HG02943 (cell line): Measurements from ENCODE around the gene OR51B6.
"Not testable (repeated sequence)": the region's sequence is repeated elsewhere in the genome, so short reads cannot be mapped to it uniquely, and the experiment has no call there.

Experiments used
- ATAC-seq: cut with Tn5 transposase; IDR thresholded peaks from one replicate; pipeline ENCODE4 v1.9.1; 2021; ENCODE audit warnings: mild to moderate bottlenecking, low read depth, moderate library complexity; ENCODE audit not compliant: unreplicated experiment

OR51B6 gene

GRCh38 chr11:5351208-5351607 is at the start of gene OR51B6:
Gene OR51B6 (plus strand): TSS chr11:5351508. CDS start chr11:5351508, 0 bp downstream.
- no peak for ATAC-seq

GRCh38 chr11:5301846-5302245 is 49.5 kb upstream of the OR51B6 start, which contains the start of gene OR51B4:
Gene OR51B4 (minus strand): TSS chr11:5301946. CDS start chr11:5301946, 0 bp downstream.
- ATAC-seq: no peak

GRCh38 chr11:5303626-5304025 is 47.7 kb upstream of the OR51B6 start:
- ATAC-seq: no peak

GRCh38 chr11:5304046-5304445 is 47.3 kb upstream of the OR51B6 start:
- ATAC-seq: no peak

- ATAC-seq: no peak
Measured at GRCh38 chr11:5307256-5308019, 43.9 kb upstream of the OR51B6 start.

GRCh38 chr11:5310423-5310822 is 40.9 kb upstream of the OR51B6 start:
- no peak for ATAC-seq

GRCh38 chr11:5313326-5314023 is 37.8 kb upstream of the OR51B6 start:
- not testable (repeated sequence) for ATAC-seq

- ATAC-seq: no peak
Measured at GRCh38 chr11:5317292-5317691, 34.0 kb upstream of the OR51B6 start.

GRCh38 chr11:5324197-5324596 is 27.1 kb upstream of the OR51B6 start, which contains the start of gene OR51B2:
Gene OR51B2 (minus strand): TSS chr11:5324297. CDS start chr11:5324297, 0 bp downstream.
- ATAC-seq: no peak

- ATAC-seq: no peak
Measured at GRCh38 chr11:5335170-5335569, 16.1 kb upstream of the OR51B6 start.

- no peak for ATAC-seq
Measured at GRCh38 chr11:5336331-5336730, 15.0 kb upstream of the OR51B6 start.

- ATAC-seq: not testable (repeated sequence)
Measured at GRCh38 chr11:5337253-5337652, 14.1 kb upstream of the OR51B6 start.

GRCh38 chr11:5339771-5340322 is 11.5 kb upstream of the OR51B6 start:
- ATAC-seq: peak; percentile 81

- ATAC-seq: no peak
Measured at GRCh38 chr11:5343474-5344335, 7.6 kb upstream of the OR51B6 start, which contains the start of gene OR51B5. Gene OR51B5 (minus strand): TSS chr11:5343524. CDS start chr11:5343524, 0 bp downstream.

- ATAC-seq: no peak
Measured at GRCh38 chr11:5345831-5346230, 5.5 kb upstream of the OR51B6 start.

GRCh38 chr11:5348551-5349194 is 2.6 kb upstream of the OR51B6 start:
- no peak for ATAC-seq

- no peak for ATAC-seq
Measured at GRCh38 chr11:5349550-5349949, 1.8 kb upstream of the OR51B6 start.

- ATAC-seq: not testable (repeated sequence)
Measured at GRCh38 chr11:5356031-5356430, 4.7 kb downstream of the OR51B6 start.

GRCh38 chr11:5362017-5362625 is 10.8 kb downstream of the OR51B6 start:
- ATAC-seq: no peak
